22Rv1 (cell line): ENCODE results near the gene EMC6.
A peak's percentile ranks its signal among the peaks of the same experiment; 100 is the strongest.

Source experiments
- H3K27ac ChIP-seq: fragments of 450-650 bp; 2 replicates; pipeline ENCODE4 v1.5.1; 2017
- ZFX ChIP-seq: fragments of 450-650 bp; IDR thresholded peaks from 2 replicates; pipeline ENCODE4 v1.6.1; 2017; ENCODE audit warnings: antibody characterized with exemption, borderline replicate concordance
- TF ChIP-seq, protein P1 (sequence below): fragments of 450-650 bp; IDR thresholded peaks from 2 replicates; pipeline ENCODE4 v1.5.1; 2017; ENCODE audit warnings: mild to moderate bottlenecking

The EMC6 gene

DNA sequence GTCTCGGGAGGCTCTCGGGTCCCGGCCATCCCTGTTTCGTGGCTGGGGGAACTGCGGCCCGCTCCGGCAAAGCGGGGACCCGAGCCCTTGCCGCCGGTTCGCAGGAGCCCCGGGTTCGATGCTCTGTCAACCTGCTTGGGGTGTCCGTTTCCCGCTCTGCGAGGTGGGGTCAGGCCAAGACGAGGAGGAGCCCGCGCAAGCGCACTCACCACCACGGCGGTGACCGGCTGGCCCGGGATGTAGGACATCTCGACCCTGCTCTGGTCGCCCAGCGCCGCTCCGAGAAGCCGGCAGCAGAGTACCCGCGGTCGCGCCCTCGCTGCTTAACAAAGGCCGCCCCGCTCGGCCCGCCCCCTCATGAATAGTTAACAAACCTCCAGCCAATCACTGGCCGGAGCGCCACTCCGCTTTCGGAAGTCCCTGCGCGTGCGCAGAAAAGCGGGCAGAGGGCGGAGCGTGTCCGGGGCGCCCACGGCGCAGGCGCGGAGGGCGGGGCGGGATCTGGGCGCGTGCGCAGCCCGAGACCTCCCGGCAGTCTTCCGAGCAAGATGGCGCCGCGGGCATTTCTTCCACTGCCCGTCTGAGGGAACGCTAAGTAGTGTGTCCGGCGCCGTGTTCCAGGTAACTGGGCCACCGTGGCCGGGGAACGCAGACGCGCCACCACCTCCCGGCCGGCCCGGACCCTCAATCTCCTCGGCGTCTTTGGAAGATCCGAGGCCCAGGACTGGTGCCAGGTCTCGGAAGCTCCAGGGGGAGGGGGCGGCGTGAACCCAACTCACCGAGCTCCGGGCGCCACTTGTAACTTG is at the start of gene EMC6, which contains the start of gene TAX1BP3:
Gene EMC6, plus strand, starts transcription at position 534 of the 806 bp plus-strand sequence. CDS start 335 bp downstream, outside the sequence.
Gene TAX1BP3, minus strand, starts transcription at position 300 of the 806 bp plus-strand sequence. Its CDS starts 52 bp downstream, at position 248.
- TF ChIP-seq, protein P1, sequence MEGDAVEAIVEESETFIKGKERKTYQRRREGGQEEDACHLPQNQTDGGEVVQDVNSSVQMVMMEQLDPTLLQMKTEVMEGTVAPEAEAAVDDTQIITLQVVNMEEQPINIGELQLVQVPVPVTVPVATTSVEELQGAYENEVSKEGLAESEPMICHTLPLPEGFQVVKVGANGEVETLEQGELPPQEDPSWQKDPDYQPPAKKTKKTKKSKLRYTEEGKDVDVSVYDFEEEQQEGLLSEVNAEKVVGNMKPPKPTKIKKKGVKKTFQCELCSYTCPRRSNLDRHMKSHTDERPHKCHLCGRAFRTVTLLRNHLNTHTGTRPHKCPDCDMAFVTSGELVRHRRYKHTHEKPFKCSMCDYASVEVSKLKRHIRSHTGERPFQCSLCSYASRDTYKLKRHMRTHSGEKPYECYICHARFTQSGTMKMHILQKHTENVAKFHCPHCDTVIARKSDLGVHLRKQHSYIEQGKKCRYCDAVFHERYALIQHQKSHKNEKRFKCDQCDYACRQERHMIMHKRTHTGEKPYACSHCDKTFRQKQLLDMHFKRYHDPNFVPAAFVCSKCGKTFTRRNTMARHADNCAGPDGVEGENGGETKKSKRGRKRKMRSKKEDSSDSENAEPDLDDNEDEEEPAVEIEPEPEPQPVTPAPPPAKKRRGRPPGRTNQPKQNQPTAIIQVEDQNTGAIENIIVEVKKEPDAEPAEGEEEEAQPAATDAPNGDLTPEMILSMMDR = no peak
- no peak for TF ChIP-seq ZFX
- peak within 1 kb of the TSS; percentile 96 for H3K27ac ChIP-seq

DNA sequence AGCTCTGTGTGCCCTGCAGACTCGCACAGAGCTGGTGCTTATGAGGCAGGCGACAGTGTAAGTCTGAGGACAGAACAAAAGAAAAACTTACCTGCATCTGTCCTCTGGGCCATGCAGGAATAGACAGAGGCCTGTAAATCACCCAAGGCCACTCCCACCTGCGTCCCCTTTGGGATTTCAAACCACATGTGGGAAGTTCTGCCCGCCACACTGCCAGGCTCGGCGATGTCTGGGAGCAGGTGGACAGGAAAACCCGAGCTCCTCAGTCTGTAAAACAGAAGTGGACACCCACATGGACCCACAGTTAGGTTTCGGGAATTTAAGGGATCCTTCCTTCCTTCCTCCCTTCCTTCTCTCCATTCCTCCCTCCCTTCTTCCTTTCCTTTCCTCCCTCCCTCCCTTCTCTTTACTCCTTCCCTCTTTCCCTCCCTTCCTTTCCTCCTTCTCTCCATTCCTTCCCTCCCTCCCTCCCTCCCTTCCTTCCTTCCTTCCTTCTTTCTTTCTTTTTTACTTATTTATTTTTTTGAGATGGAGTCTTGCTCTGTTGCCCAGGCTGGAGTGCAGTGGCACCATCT is 47.4 kb upstream of the EMC6 start:
- TF ChIP-seq ZFX = no peak
- TF ChIP-seq, protein P1 = no peak

DNA sequence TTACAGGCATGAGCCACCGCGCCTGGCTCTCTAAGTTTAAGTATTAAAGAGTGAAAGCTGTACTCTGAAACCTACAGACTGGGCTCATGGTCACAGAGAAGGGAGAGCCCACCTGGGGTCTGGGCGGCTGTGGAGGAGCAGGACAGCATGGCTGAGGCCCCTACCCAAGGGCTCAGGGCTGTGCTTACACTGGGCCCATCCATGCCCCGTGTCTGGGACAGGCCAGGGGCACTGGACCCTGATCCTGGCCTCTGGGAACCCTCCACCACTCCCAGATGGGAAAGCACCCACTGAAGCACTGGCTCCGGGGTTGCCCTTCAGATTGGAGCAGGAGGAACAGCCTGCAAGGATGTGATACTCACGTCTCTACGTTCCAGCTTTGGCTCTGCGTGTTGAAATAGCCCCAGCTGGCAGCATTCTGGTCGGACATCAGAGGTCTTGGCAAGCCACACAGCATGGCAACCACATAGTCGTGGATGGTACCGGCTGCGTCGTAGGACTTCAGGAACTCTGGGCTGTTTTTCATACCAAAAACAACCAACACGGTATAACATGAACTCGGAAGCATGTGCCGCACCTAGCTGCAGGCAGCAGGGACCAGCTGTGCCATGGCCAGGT is 45.5 kb upstream of the EMC6 start:
- TF ChIP-seq, protein P1 = no peak
- no peak for TF ChIP-seq ZFX

More for the DNA sequence above, 47.4 kb upstream of the EMC6 start:
- no peak overlapping the region for H3K27ac ChIP-seq

DNA sequence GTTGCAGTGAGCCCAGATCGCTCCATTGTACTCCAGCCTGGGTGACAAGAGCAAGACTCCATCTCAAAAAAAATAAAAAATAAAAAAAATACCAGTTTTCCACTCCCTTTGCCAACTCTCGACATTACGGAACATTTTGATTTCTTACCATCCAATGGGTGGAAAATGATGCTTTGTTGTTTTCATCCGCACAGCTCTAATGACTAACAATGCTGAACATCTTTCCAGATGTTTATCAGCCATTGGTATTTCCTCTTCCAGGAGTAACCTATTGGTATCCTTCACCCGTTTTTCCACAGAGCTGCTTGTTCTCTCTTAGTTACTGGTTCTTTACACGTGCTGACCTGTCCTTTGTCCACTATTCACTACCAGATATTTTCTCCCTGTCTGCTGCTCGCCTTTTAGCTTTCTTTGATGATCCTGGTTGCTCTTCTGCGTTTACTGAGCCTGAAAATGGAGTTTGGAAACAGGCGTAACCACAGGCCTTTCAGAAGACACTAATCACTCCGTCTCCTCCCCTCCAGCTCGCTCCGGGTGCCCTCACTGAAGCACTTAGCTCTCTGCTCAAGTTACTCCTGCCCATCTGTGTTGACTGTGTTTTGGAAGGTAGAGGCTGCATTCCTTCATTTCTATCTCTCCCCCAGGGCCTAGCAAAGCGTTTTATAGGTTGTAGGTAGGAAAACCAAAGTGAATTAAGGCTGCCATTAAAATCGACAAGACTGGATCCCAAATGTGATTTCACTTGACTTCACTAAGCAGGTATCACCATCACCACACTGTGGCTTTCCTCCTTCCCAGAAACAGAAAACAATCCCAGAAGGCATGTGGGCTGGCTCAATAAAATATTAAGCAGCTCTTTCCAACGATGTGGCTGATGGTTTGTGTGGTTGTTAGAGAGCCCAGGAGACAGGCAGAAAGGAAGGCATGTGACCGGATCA is 41.5 kb upstream of the EMC6 start:
- TF ChIP-seq ZFX = no peak
- TF ChIP-seq, protein P1 = no peak
- H3K27ac ChIP-seq = no peak overlapping the region

More for the DNA sequence above, 45.5 kb upstream of the EMC6 start:
- H3K27ac ChIP-seq = no peak overlapping the region

DNA sequence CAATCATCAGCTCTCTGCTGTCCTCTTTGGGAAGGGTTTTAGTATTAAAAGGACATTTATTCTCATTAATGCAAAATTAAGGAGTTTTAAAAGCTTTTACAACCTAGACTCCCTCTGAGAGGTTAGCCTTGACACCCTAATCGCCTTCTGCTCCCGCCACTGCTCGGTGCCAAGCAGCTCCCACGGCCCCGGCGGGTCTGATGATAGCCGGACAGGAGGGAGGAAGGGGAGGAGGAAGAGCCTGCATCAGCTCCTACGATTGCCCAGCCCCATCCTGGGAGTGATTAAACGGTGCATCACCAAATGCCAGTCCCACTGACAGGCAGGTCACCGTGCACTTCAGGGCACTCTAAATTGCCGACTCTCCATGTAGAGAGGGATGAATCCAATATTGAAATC is 40.8 kb upstream of the EMC6 start:
- TF ChIP-seq ZFX = no peak
- TF ChIP-seq, protein P1 = no peak

DNA sequence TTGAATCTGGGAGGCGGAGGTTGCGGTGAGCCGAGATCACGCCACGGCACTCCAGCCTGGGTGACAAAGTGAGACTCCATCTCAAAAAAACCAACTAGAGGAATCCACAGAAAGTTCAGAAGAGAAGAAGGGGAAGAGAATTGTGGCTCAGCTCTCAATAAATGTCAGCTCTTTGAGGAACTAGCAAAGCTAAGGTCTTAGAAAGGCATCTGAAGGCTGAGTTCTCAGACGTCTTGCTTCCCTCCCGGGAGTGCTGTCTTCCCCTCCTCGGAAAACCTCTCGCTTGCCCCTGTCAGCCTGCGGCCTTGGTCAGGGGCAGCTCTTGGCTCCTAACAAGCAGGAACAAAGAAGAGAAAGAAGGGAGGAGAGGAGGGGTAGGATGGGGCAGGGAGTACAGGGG is 37.8 kb upstream of the EMC6 start:
- TF ChIP-seq, protein P1 = no peak
- TF ChIP-seq ZFX = no peak
- H3K27ac ChIP-seq = no peak overlapping the region

More for the DNA sequence above, 40.8 kb upstream of the EMC6 start:
- no peak overlapping the region for H3K27ac ChIP-seq
